Right lobe of liver (tissue), 6 donors: ENCODE data around the gene COL7A1. TPM values are rescaled to one million over a fixed set of nuclear protein-coding genes. Genes with fewer than 3 reads are reported as not detected.
"Not testable (repeated sequence)": the region's sequence is repeated elsewhere in the genome, so short reads cannot be mapped to it uniquely, and the experiment has no call there.

Source experiments
- ATAC-seq, 4 donors: fragments of 200-7000 bp; cut with Tn5 transposase; one replicate each; pipeline ENCODE4 v1.9.1; 2020; ENCODE audit warnings: mild to moderate bottlenecking in 4 of 4, moderate library complexity in 4 of 4
- DNase-seq, 3 donors: peaks; one replicate each; pipeline ENCODE4 v3.0.0-alpha.2; 2020
- H3K27ac ChIP-seq, 3 donors: fragments of 200-600 bp; one replicate each; pipeline ENCODE4 v1.8.0; 2022
- H3K27me3 ChIP-seq, 2 donors: fragments of 200-600 bp; one replicate each; pipeline ENCODE4 v1.8.0; 2022
- H3K36me3 ChIP-seq, 4 donors: fragments of 200-600 bp; sonication (generic) in 1 of 4; one replicate each; pipeline versions ENCODE4 v1.5.1 to v1.8.0; 2017 to 2022; ENCODE audit warnings: control low read depth in 1 of 4
- H3K4me1 ChIP-seq, 4 donors: fragments of 200-600 bp; sonication (generic) in 1 of 4; one replicate each; pipeline versions ENCODE4 v1.5.1 to v1.8.0; 2017 to 2022; ENCODE audit warnings: control low read depth in 1 of 4
- H3K4me3 ChIP-seq, 3 donors: fragments of 200-600 bp; one replicate each; pipeline ENCODE4 v1.8.0; 2022
- H3K9me3 ChIP-seq, 4 donors: fragments of 200-600 bp; sonication (generic) in 1 of 4; one replicate each; pipeline versions ENCODE4 v1.5.1 to v1.8.0; 2017 to 2022; ENCODE audit warnings: control low read depth in 1 of 4
- CTCF ChIP-seq, 4 donors: fragments of 200-600 bp in 3 of 4; fragments of 450-650 bp in 1 of 4; IDR thresholded peaks; one replicate each; pipeline versions ENCODE4 v1.5.1 to v1.8.0; 2016 to 2022; ENCODE audit warnings: antibody characterized with exemption in 4 of 4, mild to moderate bottlenecking in 2 of 4
- POLR2A ChIP-seq: fragments of 450-650 bp; IDR thresholded peaks from one replicate; pipeline ENCODE4 v1.6.1; 2017; ENCODE audit warnings: antibody characterized with exemption, mild to moderate bottlenecking
- WGBS: methylation state at CpG from one replicate; pipeline ENCODE4 v1.1.6; 2018; ENCODE audit warnings: low coverage, low lambda C conversion rate; ENCODE audit not compliant: insufficient coverage; ENCODE audit errors: missing lambda C conversion rate; 5-methylcytosine and 5-hydroxymethylcytosine counted together
- intact Hi-C, 2 donors: fragments of 100-400 bp; cut with DNase I; formaldehyde crosslinking; loops; one replicate each; pipeline versions ENCODE4 v1.11.2 to v1.14.1; 2022
- total RNA-seq, 6 experiments: library from RNA; depleted of rRNA in 2 of 6; stranded (reverse); fragments of >200 nt in 2 of 6; fragmentation: NEBNext Ultra II Directional in 3 of 6; extraction: Animal tissue kit (Norgen Biotek cat#: 25700) in 3 of 6; gene quantifications; one replicate each; pipeline versions ENCODE4 v1.1.0 to v1.2.4, GENCODE V29; 2016 to 2023
- donor health status: DM: no; HTN: yes; CAD: no.
- donor health status: DM: no; HTN: no; CAD: no.
- donor health status: DM: no; HTN: no; CAD: no.
- donor health status: DM: no; HTN: yes; CAD: no.
- donor health status: DM: no; HTN: yes; CAD: no.

The COL7A1 gene
- total RNA-seq, 6 experiments from 2014 or later: 0.31 to 1.7 (median 1.1) TPM

GRCh38 chr3:48552111-48552951, 42.8 kb downstream of the COL7A1 start:
- DNase-seq (no peak), ATAC-seq (no peak)
- intact Hi-C loops: loop anchor here (5.0 to 10.0 kb wide), 2 partner anchors 90 to 158 kb away; no protein-coding TSS in a partner anchor

GRCh38 chr3:48551651-48552050, 43.5 kb downstream of the COL7A1 start:
- not testable (repeated sequence) for H3K4me1 ChIP-seq, H3K9me3 ChIP-seq, ATAC-seq, H3K36me3 ChIP-seq, DNase-seq, H3K27me3 ChIP-seq, H3K4me3 ChIP-seq, H3K27ac ChIP-seq
- intact Hi-C loops: loop anchor here (5.0 to 10.0 kb wide), 2 partner anchors 89 to 157 kb away; no protein-coding TSS in a partner anchor
- no CpG with 5 or more reads among the region's 7 CpGs for WGBS

More at GRCh38 chr3:48552111-48552951, 42.8 kb downstream of the COL7A1 start:
- Histone ChIP-seq H3K27me3 (no peaks in the 10 kb centered on the region), H3K36me3 (no peaks in the 10 kb centered on the region), H3K4me1 (peaks cover 0 to 3% (median 1%) of the 10 kb centered on the region in 4 donors), H3K4me3 (no peak overlapping the region), H3K27ac (no peak overlapping the region), H3K9me3 (no peaks in the 10 kb centered on the region)
- TF ChIP-seq CTCF (IDR thresholded peaks at IDR 0.05): no peak
- no peak for TF ChIP-seq POLR2A
- 68% methylated on average over 5 of the region's 14 CpGs for WGBS

DNA sequence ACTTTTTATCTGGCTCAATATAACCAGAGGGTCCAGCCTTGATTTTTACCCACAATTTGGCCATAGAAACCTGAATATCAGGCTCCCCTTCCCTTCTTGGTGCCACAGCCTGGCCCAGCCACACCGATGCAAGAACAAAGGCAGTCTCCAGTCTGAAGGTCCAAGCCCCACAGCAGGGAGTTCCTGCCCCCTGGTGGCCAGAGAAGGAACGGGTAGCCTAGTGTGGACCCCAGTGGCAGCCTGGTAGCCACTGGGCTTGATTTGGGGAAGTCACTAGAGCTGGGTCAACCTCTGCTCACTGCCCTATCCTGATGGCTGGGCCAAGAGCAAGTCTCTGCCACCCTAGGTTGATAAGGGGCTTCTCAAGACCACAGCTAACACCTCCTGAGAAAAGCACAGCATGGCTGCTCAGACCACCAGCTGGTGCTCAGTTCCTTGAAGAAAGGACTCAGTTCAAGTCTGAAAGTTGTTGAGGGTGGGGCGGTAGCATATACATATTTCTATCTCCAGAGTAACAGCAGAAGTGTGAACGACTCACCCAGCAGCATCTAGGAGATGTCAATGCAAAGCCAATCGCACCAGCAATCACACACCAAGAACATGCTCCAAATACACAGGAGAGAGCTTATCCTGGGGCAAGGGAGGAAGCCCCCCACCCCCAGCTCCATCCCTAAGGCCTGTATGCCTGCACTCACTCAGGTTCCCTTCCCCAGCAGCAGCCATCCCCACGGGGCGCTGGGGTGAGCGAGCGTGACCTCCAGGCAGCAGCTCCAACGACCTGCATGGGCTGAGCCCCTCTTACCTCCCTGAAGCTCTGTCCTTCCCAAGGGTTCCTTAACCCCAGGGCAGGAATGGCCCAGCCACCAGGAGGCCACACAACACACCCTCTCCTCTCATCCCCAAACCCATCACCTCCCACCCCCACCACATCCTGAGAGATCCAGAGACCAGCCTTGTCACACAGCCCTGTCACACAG, 46.1 kb downstream of the COL7A1 start:
- intact Hi-C loops: no loop called here
- ATAC-seq: peak; percentile 92 to 97 (median 96)
- TF ChIP-seq POLR2A (no peak), CTCF (IDR thresholded peaks at IDR 0.05) (peak; percentile 91 to 97 (median 94))
- H3K36me3 ChIP-seq: no peaks in the 10 kb centered on the region
- no peak overlapping the region for H3K4me3 ChIP-seq
- 0% methylated on average over 2 of the region's 10 CpGs for WGBS
- H3K4me1 ChIP-seq: peaks cover 0 to 3% (median 0%) of the 10 kb centered on the region in 4 donors
- no peaks in the 10 kb centered on the region for H3K9me3 ChIP-seq
- DNase-seq: peak; percentile 83 to 86 (median 85)
- no peaks in the 10 kb centered on the region for H3K27me3 ChIP-seq
- no peak overlapping the region for H3K27ac ChIP-seq

GRCh38 chr3:48548126-48548525, 47.0 kb downstream of the COL7A1 start:
- Histone ChIP-seq H3K4me1 (peaks cover 0 to 3% (median 0%) of the 10 kb centered on the region in 4 donors), H3K27ac (no peak overlapping the region), H3K9me3 (no peaks in the 10 kb centered on the region), H3K4me3 (no peak overlapping the region), H3K36me3 (no peaks in the 10 kb centered on the region), H3K27me3 (no peaks in the 10 kb centered on the region)
- TF ChIP-seq CTCF (IDR thresholded peaks at IDR 0.05) (no peak), POLR2A (no peak)
- ATAC-seq: no peak
- 71% methylated on average over 5 of the region's 5 CpGs for WGBS
- intact Hi-C loops: no loop called here
- DNase-seq: no peak
